HG03469 (cell line): ENCODE results near the gene MSI1.
"Not testable (repeated sequence)": the region's sequence is repeated elsewhere in the genome, so short reads cannot be mapped to it uniquely, and the experiment has no call there.

Experiments used
- ATAC-seq: cut with Tn5 transposase; IDR thresholded peaks from one replicate; pipeline ENCODE4 v1.9.1; 2021; ENCODE audit warnings: mild to moderate bottlenecking, moderate library complexity, moderate number of reproducible peaks; ENCODE audit not compliant: unreplicated experiment

MSI1 gene

DNA sequence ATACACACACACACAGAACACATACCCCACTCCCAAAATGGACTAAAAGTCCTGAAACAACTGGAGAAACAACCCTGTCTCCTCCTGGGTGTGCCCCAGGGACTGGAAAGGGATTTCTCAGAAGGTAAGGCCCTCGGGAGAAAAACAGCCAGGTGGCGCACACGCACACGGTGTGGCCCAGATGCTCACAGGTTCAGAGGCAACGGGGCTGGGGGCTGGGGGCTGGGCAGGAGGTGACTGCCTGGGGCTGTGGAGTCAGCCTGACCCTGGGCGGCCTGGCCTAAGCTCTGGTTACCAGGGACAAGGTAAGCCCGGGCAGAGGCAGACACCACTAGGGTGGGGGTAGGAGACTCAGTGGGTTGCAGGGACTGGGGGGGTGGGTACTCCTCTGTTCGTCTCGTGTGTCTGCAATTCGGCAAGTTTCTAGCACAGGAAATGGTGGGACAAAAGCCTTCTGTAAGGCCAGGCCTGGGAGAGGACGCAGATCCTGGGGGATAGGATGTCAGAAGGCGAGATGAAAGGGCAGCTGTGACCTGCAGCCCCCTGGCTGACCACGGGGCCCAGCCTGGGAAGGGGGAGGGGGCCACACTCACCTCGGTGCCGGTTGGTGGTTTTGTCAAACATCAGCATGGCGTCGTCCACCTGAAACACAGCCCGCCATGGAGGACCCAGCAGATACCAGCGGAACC lies 10.4 kb downstream of the MSI1 start:
- no peak for ATAC-seq

GRCh38 chr12:120357104-120357503 lies 11.9 kb downstream of the MSI1 start:
- no peak for ATAC-seq

GRCh38 chr12:120356567-120357030 lies 12.4 kb downstream of the MSI1 start:
- ATAC-seq = no peak

- ATAC-seq = no peak
These were observed 15.2 kb downstream of the MSI1 start for GRCh38 chr12:120353556-120354317.

DNA sequence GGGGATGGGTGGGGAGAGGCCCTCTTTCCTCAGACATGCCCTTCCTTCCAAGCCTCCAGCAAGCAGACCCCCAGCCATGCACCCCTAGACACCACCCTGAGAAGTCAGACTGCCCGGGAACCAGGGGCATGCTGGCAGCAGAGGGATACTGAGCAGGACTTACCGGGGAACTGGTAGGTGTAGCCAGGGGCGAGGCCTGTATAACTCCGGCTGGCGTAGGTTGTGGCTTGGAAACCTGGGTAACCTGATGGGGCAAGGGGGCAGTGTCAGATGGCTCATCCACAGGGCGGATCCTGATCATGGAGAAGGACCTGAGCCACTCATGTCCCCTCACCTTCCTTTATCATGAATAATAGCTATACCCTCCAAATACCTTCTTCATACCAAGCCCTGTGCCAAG lies 15.8 kb downstream of the MSI1 start:
- no peak for ATAC-seq

DNA sequence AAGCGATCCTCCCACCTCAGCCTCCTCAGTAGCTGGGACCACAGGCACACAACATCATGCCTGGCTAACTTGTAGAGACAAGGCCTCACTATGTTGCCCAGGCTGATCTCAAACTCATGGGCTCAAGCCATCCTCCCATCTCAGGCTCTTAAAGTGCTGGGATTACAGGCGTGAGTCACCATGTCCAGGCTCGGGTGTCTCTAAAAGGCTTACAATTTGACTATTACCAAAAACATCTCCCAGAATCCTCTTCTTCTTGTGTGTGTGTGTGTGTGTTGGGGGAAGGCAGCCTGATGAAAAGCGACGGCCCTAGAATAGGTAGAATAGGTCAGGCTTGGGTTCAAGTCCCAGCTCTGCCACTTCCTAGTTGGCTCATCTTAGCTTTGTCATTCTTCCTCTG lies 16.8 kb downstream of the MSI1 start:
- no peak for ATAC-seq

- no peak for ATAC-seq
These were observed 18.2 kb downstream of the MSI1 start for GRCh38 chr12:120350576-120351350.

GRCh38 chr12:120347766-120348165 lies 21.2 kb downstream of the MSI1 start:
- no peak for ATAC-seq

DNA sequence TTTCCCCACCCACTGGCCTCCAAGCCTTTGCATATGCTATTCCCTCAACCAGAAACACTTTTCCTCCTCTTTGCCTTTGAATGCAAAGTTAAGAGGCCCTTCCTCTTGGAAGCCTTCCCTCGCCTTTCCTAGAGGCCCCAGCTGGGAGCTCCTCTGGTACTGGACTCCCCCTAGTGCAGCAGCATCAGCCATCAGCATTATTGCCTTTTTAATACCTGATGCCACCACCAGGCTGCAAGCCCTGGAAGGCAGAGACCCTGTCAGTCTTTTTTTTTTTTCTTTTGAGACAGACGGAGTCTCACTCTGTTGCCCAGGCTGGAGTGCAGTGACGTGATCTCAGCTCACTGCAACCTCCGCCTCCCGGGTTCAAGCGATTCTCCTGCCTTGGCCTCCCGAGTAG lies 22.3 kb downstream of the MSI1 start:
- ATAC-seq = no peak

DNA sequence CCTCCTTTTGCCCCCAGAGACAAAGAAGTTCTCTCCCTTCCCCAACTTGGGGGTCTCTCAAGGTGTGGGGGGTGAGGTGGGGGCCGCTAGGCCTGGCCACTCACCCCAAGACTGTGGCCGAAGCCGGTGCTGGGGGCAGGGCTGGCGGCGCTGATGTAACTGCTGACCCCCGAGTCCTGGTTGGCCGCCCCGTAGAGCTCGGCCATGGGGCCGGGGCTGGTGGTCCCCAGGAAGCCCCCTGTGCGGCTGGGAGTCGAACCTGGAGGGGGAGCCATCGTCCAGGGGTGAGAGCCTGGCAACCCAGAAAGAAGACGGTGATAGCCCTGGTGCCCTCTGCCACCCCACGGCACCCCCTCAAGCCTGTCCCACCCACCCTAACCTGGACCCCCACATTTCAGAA lies 22.9 kb downstream of the MSI1 start:
- ATAC-seq = no peak

- no peak for ATAC-seq
These were observed 25.3 kb downstream of the MSI1 start for GRCh38 chr12:120343692-120344091.

DNA sequence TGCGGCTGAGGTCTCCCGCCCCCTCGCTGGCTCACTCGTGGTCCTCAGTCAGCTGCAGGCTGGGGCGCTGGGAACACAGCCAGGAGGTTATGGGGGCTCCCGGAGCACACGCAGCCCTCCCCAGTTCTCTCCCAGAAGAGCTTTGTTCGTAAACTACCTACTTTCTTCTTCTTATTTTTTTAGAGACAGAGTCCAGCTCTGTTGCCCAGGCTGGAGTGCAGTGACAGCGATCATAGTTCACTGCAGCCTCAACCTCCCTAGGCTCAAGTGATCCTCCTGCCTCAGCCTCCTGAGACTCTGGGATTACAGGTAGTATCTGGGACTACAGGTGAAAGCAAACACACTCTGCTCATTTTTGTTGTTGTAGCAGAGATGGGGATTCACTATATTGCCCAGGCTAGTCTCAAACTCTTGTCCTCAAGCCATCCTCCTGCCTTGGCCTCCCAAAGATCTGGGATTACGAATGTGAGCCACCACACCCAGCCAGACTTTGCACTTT lies 25.9 kb downstream of the MSI1 start:
- no peak for ATAC-seq

DNA sequence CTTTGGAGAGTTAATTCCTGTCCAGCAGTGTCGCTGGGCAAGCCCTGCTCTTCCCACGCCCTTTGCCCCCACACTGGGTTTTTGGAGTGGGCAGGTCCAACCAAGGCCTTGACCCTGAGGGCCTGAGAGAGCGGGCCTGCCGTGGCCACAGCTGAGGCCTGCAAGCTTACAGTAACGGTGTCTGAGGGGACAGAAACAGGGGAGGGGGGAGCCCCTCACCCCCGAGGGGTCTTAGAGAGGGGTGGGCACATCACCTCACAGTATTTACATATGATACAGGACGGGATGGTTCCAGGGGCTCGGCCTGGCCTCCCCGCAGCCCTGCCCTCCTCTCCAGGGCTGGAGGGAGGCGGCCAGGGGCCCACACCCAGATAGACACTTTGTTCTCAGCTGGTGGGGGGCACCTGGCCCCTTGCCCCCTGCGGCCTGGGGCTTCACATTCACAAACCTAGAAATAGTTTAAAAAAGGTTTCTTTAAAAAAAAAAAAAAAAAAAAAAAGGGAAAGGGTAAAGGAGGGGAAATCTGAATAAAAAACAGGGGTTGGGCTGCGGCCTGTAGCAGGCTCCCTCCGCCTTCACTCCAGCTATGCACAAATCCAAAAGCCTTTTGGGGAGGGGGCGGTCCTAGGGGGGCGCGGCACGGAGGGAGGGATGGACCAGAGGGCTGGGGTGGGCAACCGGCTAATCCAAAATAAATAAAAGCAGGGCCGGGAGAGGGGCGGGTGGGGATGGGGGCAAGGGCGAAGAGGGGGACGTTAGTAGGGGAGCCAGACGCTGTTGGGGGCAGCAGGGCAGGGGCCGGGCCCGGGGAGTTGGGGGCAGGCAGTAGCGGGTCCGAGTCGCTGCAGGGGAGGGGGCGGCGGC lies 26.6 kb downstream of the MSI1 start:
- no peak for ATAC-seq

- no peak for ATAC-seq
These were observed 29.7 kb downstream of the MSI1 start for GRCh38 chr12:120339256-120339655.

GRCh38 chr12:120337730-120338129 lies 31.2 kb downstream of the MSI1 start:
- ATAC-seq = no peak

GRCh38 chr12:120336392-120336791 lies 32.6 kb downstream of the MSI1 start:
- ATAC-seq = not testable (repeated sequence)

DNA sequence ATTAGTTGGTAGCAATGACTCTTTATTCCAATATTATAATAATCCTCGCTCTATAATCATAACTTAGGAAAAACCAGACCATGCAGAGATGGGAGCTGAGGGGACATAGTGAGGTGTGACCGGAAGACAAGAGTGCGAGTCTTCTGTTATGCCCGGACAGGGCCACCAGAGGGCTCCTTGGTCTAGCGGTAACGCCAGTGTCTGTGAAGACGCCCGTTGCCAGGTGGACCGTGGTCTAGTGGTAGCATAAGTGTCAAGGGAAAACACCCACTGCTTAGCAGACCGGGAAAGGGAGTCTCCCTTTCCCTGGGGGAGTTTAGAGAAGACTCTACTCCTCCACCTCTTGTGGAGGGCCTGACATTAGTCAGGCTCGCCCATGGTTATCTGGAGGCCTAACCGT lies 33.5 kb downstream of the MSI1 start:
- ATAC-seq = not testable (repeated sequence)

DNA sequence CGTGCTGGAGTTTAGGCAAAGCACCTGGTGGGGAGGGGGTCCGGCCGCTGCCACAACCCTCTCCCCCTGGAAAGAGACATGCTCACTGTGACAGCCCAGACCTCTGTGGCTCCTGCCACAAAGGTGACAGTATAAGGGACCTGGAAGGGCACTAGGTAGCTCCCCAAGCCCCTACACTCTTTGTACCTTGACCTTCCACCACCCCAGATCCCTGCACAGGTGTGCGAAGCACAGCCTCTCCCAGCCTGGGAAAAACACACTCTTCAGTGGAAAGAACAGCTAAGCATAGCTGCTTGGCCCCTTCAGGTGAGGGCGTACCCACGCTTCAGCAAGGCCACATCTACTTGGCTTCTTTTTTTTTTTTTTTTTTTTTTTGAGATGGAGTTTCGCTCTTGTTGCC lies 36.4 kb downstream of the MSI1 start:
- no peak for ATAC-seq

DNA sequence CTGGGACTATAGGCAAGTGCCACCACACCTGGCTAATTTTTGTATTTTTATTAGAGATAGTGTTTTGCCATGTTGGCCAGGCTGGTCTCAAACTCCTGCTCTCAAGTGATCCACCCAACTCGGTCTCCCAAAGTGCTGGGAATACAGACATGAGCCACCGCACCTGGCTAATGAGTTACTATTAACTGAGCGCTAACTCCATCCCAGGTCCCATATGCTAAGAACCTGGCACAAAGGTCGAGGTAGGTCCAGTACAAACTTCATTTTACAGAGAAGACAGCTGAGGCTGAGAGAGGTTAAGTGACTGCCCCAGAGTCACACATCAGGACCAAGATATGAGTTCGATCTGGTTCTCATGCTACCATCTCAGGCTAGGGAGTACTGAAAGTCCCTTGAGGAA lies 36.9 kb downstream of the MSI1 start:
- ATAC-seq = no peak

DNA sequence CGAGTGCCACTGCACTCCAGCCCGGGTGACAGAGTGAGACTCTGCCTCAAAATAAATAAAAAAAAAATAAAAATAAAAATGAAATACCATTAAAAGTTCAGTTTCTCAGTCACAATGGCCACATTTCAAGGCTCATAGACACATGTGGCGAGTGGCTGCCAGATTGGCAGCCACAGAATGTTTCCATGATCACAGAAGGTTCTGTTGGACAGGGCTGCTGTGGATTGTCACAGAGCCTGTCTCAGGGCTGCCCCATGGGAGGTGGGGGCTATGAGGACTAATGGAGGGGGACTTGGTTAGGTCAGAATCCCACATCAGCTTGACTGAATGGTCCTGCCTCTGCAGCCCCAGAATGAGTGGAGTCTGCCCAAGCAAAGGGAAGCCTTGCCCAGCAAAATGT lies 37.6 kb downstream of the MSI1 start:
- no peak for ATAC-seq

- ATAC-seq = no peak
These were observed 40.7 kb downstream of the MSI1 start for GRCh38 chr12:120328228-120328627.
